HepG2 (cell line): ENCODE measurements around the gene CCDC197. TPM values are rescaled to one million over a fixed set of nuclear protein-coding genes. Genes with fewer than 3 reads are reported as not detected.
A peak's percentile ranks its signal among the peaks of the same experiment; 100 is the strongest.

Experiments
- ARID3A ChIP-seq: IDR thresholded peaks from 2 replicates; pipeline ENCODE4 v1.6.1; 2012; ENCODE audit warnings: low read depth, low read length, improper control_type of control experiment
- CREM ChIP-seq, 2 experiments: sonication (generic) in 1 of 2; formaldehyde crosslinking in 1 of 2; IDR thresholded peaks; 2 replicates each; pipeline versions ENCODE4 v1.4.0 to v1.6.1; 2016 to 2020; ENCODE audit warnings: antibody characterized with exemption in 1 of 2, mild to moderate bottlenecking in 1 of 2, missing genetic modification reagents in 1 of 2
- DMAP1 ChIP-seq: IDR thresholded peaks from 2 replicates; pipeline ENCODE4 v1.6.1; 2016
- ELF1 ChIP-seq: sonication (generic); formaldehyde crosslinking; IDR thresholded peaks from 2 replicates; pipeline ENCODE4 v1.4.0; 2020; ENCODE audit warnings: missing genetic modification reagents
- FUBP1 ChIP-seq: sonication (generic); formaldehyde crosslinking; IDR thresholded peaks from 2 replicates; pipeline ENCODE4 v1.5.1; 2020; ENCODE audit warnings: missing genetic modification reagents, mild to moderate bottlenecking, borderline replicate concordance
- GLI4 ChIP-seq: sonication (generic); formaldehyde crosslinking; IDR thresholded peaks from 2 replicates; pipeline ENCODE4 v1.5.1; 2020; ENCODE audit warnings: missing genetic modification reagents, mild to moderate bottlenecking, moderate library complexity, borderline replicate concordance
- HDAC1 ChIP-seq: sonication (generic); formaldehyde crosslinking; IDR thresholded peaks from 2 replicates; pipeline ENCODE4 v1.5.1; 2020; ENCODE audit warnings: mild to moderate bottlenecking, missing genetic modification reagents
- HNF4G ChIP-seq, 2 experiments: sonication (generic) in 1 of 2; formaldehyde crosslinking in 1 of 2; IDR thresholded peaks; 2 replicates each; pipeline versions ENCODE4 v1.4.0 to v1.6.1; 2011 to 2020; ENCODE audit warnings: borderline replicate concordance in 2 of 2, low read depth in 2 of 2, mild to moderate bottlenecking in 2 of 2, low read length in 1 of 2, missing genetic modification reagents in 1 of 2, moderate library complexity in 1 of 2
- IKZF4 ChIP-seq: sonication (generic); formaldehyde crosslinking; IDR thresholded peaks from 2 replicates; pipeline ENCODE4 v1.5.1; 2020; ENCODE audit warnings: borderline replicate concordance, mild to moderate bottlenecking, low read depth, missing genetic modification reagents; ENCODE audit errors: not compliant biosample characterization
- NFYC ChIP-seq: IDR thresholded peaks from 2 replicates; pipeline ENCODE4 v1.6.1; 2016; ENCODE audit warnings: missing genetic modification reagents, missing compliant biosample characterization
- PHB2 ChIP-seq: fragments of 450-650 bp; IDR thresholded peaks from 2 replicates; pipeline ENCODE4 v1.6.1; 2018; ENCODE audit not compliant: partially characterized antibody
- PRPF4 ChIP-seq: fragments of 200-400 bp; formaldehyde crosslinking; IDR thresholded peaks from 2 replicates; pipeline ENCODE4 v1.6.1; 2016; ENCODE audit warnings: low read length, low read depth; ENCODE audit not compliant: poor library complexity, severe bottlenecking
- RFX3 ChIP-seq: IDR thresholded peaks from 2 replicates; pipeline ENCODE4 v1.6.1; 2016; ENCODE audit warnings: missing biosample characterization, missing genetic modification reagents
- SYNCRIP ChIP-seq: fragments of 200-400 bp; formaldehyde crosslinking; IDR thresholded peaks from 2 replicates; pipeline ENCODE4 v1.6.1; 2018; ENCODE audit warnings: mild to moderate bottlenecking, low read depth, low read length; ENCODE audit not compliant: insufficient read depth
- THAP11 ChIP-seq: IDR thresholded peaks from 2 replicates; pipeline ENCODE4 v1.6.1; 2016; ENCODE audit warnings: missing biosample characterization, missing genetic modification reagents
- YY1 ChIP-seq: IDR thresholded peaks from 2 replicates; pipeline ENCODE4 v1.6.1; 2011; ENCODE audit warnings: low read length, low read depth, moderate library complexity, mild to moderate bottlenecking; ENCODE audit not compliant: insufficient read depth, insufficient replicate concordance
- ZBTB14 ChIP-seq: sonication (generic); formaldehyde crosslinking; IDR thresholded peaks from 2 replicates; pipeline ENCODE4 v1.4.0; 2020; ENCODE audit warnings: missing genetic modification reagents
- ZBTB21 ChIP-seq: sonication (generic); formaldehyde crosslinking; IDR thresholded peaks from 2 replicates; pipeline ENCODE4 v1.4.0; 2020; ENCODE audit warnings: missing genetic modification reagents
- ZKSCAN8 ChIP-seq: IDR thresholded peaks from 2 replicates; pipeline ENCODE4 v1.6.1; 2016; ENCODE audit warnings: borderline replicate concordance, missing genetic modification reagents, missing compliant biosample characterization
- ZNF296 ChIP-seq: sonication (generic); formaldehyde crosslinking; conservative IDR thresholded peaks from 2 replicates; pipeline ENCODE4 v1.5.0; 2020; ENCODE audit warnings: mild to moderate bottlenecking, missing genetic modification reagents
- ZNF333 ChIP-seq: sonication (generic); formaldehyde crosslinking; IDR thresholded peaks from 2 replicates; pipeline ENCODE4 v1.4.0; 2020; ENCODE audit warnings: mild to moderate bottlenecking, missing genetic modification reagents, borderline replicate concordance
- ZNF343 ChIP-seq: sonication (generic); formaldehyde crosslinking; IDR thresholded peaks from 2 replicates; pipeline ENCODE4 v1.4.0; 2020; ENCODE audit warnings: mild to moderate bottlenecking, missing genetic modification reagents
- ZNF550 ChIP-seq: sonication (generic); formaldehyde crosslinking; IDR thresholded peaks from 2 replicates; pipeline ENCODE4 v1.4.0; 2020; ENCODE audit warnings: mild to moderate bottlenecking, missing genetic modification reagents, borderline replicate concordance
- ZNF614 ChIP-seq: IDR thresholded peaks from 2 replicates; pipeline ENCODE4 v1.6.1; 2018; ENCODE audit warnings: missing biosample characterization, missing genetic modification reagents, inconsistent platforms, borderline replicate concordance
- ZNF777 ChIP-seq: sonication (generic); formaldehyde crosslinking; IDR thresholded peaks from 2 replicates; pipeline ENCODE4 v1.4.0; 2020; ENCODE audit warnings: missing genetic modification reagents
- polyA plus RNA-seq, 8 experiments: library from polyadenylated mRNA; depleted of rRNA in 3 of 8; stranded (reverse) in 7 of 8; unstranded in 1 of 8; fragments of >200 nt; fragmentation: Illumina TruSeq in 4 of 8; extraction: Trizol in 4 of 8; gene quantifications; 2 replicates each; pipeline versions ENCODE4 v1.2.1 to v1.2.3, GENCODE V29; 2011 to 2016; ENCODE audit warnings: low read depth in 4 of 8, missing spikeins in 1 of 8, mixed read lengths in 1 of 8; ENCODE audit not compliant: insufficient read depth in 1 of 8
- total RNA-seq, 5 experiments: library from RNA; depleted of rRNA; stranded (reverse); fragments of >200 nt; fragmentation: Illumina TruSeq; extraction: Trizol; gene quantifications; 2 replicates each; pipeline ENCODE4 v1.2.3, GENCODE V29; 2016; ENCODE audit warnings: low read depth in 1 of 5
- TF ChIP-seq, protein P1 (sequence below): sonication (generic); formaldehyde crosslinking; IDR thresholded peaks from 2 replicates; pipeline ENCODE4 v1.5.0; 2020; ENCODE audit warnings: missing genetic modification reagents

The CCDC197 gene
- total and polyA plus RNA-seq, 2 of the 13 experiments (the other 11 are each of a cell fraction or from before 2014, with no cell fraction given): 0.11 to 0.13 TPM

DNA sequence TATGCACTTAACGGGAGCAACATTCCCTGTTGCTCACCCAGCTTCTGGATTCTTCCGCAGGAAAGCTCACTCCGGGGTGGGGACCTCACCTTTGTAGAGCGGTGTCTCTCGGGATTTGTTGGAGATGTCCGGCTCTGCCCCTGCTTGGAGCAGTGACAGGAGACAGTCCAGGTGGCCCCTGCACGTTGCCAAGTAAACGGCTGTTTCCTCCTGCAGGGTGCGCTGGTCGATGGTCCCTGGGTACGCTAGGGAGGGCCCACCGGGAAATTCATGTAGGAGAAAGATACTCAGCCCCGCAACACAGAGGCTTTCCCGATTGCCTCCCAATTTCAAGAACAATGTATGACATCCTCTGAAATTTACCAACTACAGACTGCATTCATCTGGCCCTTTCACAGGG is 43.8 kb upstream of the CCDC197 start (continued):
- no peak for TF ChIP-seq PHB2
- TF ChIP-seq SYNCRIP: no peak
- no peak for TF ChIP-seq RFX3 (CRISPR knock-in tag)
- TF ChIP-seq ZNF343 (CRISPR knock-in tag): no peak
- TF ChIP-seq ELF1 (CRISPR knock-in tag): no peak
- TF ChIP-seq ZNF777 (CRISPR knock-in tag): 0 out of 2 replicates have a peak, but pooled peaks have one; percentile 30
- no peak for TF ChIP-seq YY1
- TF ChIP-seq IKZF4 (CRISPR knock-in tag): no peak
- TF ChIP-seq HDAC1 (CRISPR knock-in tag): no peak
- TF ChIP-seq ZNF333: no peak
- TF ChIP-seq ZBTB14 (CRISPR knock-in tag): no peak
- no peak for TF ChIP-seq FUBP1 (CRISPR knock-in tag)
- TF ChIP-seq ZNF614 (CRISPR knock-in tag): no peak
- TF ChIP-seq DMAP1: no peak
- TF ChIP-seq, protein P1, sequence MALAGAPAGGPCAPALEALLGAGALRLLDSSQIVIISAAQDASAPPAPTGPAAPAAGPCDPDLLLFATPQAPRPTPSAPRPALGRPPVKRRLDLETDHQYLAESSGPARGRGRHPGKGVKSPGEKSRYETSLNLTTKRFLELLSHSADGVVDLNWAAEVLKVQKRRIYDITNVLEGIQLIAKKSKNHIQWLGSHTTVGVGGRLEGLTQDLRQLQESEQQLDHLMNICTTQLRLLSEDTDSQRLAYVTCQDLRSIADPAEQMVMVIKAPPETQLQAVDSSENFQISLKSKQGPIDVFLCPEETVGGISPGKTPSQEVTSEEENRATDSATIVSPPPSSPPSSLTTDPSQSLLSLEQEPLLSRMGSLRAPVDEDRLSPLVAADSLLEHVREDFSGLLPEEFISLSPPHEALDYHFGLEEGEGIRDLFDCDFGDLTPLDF (CRISPR knock-in tag): no peak
- TF ChIP-seq HNF4G (IDR thresholded peaks at IDR 0.05; ENCODE audit: borderline replicate concordance, low read depth, low read length): no peak
- TF ChIP-seq HNF4G (CRISPR knock-in tag; IDR thresholded peaks at IDR 0.05; ENCODE audit: borderline replicate concordance, low read depth): no peak
- TF ChIP-seq GLI4 (CRISPR knock-in tag): no peak
- no peak for TF ChIP-seq ZBTB21 (CRISPR knock-in tag)
- TF ChIP-seq CREM (IDR thresholded peaks at IDR 0.05): no peak
- TF ChIP-seq CREM (CRISPR knock-in tag; IDR thresholded peaks at IDR 0.05): no peak
- TF ChIP-seq ZNF550: no peak
- TF ChIP-seq ARID3A: no peak
- TF ChIP-seq ZKSCAN8: no peak
- TF ChIP-seq PRPF4: no peak
- TF ChIP-seq THAP11 (CRISPR knock-in tag): no peak
- TF ChIP-seq NFYC (CRISPR knock-in tag): no peak
- no peak for TF ChIP-seq ZNF296 (CRISPR knock-in tag)
